ENCODE measurements around the gene ARHGAP18. TPM values are rescaled to one million over a fixed set of nuclear protein-coding genes. Genes with fewer than 3 reads are reported as not detected.
A peak's percentile ranks its signal among the peaks of the same experiment; 100 is the strongest.
"Not testable (repeated sequence)": the region's sequence is repeated elsewhere in the genome, so short reads cannot be mapped to it uniquely, and the experiment has no call there.

Gene ARHGAP18
- total RNA-seq, 1 experiment from 2014 or later = 18.2 TPM

DNA sequence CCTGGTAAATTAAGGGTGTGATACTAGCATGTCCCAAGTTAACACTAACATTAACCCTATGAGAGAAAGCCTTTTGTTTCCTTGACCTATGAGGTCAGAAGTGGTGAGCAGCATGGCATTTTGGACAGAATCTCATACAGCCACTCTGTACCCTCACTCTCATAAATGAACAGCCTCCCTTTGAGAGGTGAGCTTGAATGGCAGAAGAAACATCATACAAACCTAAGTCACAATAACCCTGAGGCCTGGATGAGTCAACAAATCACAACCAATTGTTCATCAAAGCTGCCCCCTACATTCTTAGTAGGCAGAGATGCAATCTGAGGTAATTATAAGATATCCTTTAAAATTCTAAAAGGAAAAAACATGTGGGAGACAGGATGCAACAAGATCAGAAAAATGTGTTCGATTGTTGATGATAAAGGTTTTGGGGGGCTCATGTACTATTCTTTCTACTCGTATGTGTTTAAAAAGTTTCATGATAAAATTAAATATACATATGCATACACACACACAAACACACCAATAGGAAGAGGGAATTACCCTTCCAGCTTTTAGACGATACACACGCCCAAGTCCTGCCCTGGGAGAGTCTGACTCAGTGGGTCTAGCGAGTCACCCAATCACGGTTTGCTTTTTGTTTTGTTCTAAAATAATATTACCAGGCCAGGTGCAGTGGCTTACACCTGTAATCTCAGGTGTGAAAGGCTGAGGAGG, 117.3 kb downstream of the ARHGAP18 start:
- in situ Hi-C loops (cut with HindIII; ENCODE audit: low pct_unique_long_range_greater_than_20kb, low sequenced_read_pairs) = no loop called here
- DNase-seq (ENCODE audit: low read depth, low spot score) = peak; percentile 57

- no peak for DNase-seq (ENCODE audit: low read depth, low spot score)
- in situ Hi-C loops (cut with HindIII; ENCODE audit: low pct_unique_long_range_greater_than_20kb, low sequenced_read_pairs) = no loop called here
Observed at GRCh38 chr6:129590408-129591022, 119.5 kb downstream of the ARHGAP18 start.

DNA sequence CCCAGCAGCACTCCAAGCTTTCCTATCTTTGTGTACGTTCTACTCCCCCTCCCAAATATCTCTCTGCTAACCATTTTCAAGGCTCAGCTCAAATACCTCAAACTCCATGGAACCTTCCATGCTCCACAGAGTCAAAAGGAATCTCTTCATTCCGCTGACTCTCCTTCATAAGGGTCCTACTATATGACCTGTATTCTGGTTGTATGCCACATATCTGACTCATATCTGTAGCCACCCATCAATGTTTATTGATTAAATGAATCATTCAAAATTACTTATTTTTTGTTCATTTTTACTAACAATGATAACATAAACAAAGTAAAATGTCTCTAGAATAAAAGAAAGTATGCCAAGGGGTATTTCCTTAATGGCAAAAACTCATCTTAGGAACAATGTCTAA, 123.2 kb downstream of the ARHGAP18 start:
- in situ Hi-C loops (cut with HindIII; ENCODE audit: low pct_unique_long_range_greater_than_20kb, low sequenced_read_pairs) = no loop called here
- no peak for DNase-seq (ENCODE audit: low read depth, low spot score)

- no peak for DNase-seq (ENCODE audit: low read depth, low spot score)
- in situ Hi-C loops (cut with HindIII; ENCODE audit: low pct_unique_long_range_greater_than_20kb, low sequenced_read_pairs) = no loop called here
Observed at GRCh38 chr6:129583866-129584265, 126.1 kb downstream of the ARHGAP18 start.

- no peak for DNase-seq (ENCODE audit: low read depth, low spot score)
Observed at GRCh38 chr6:129578315-129578714, 131.7 kb downstream of the ARHGAP18 start.

DNA sequence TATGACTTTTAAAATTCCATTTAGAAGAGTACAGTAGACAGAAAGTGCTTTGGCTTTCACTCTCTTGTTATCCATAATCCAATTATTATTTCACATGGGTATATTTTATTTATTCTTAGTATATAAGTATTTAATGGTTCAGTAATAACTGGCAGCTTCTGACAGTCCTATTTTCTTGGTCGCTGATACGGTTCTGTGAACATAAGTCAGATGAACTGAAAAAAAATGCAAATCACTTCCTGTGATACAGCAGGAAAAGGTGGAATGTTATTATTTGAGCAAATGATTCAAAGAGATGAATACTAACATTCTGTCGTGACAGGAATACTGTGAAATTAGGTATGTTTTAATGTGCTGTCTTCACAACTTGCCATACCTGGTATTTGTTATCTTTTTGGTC, 132.3 kb downstream of the ARHGAP18 start:
- in situ Hi-C loops (cut with HindIII; ENCODE audit: low pct_unique_long_range_greater_than_20kb, low sequenced_read_pairs) = no loop called here
- DNase-seq (ENCODE audit: low read depth, low spot score) = no peak

More at GRCh38 chr6:129578315-129578714, 131.7 kb downstream of the ARHGAP18 start:
- in situ Hi-C loops (cut with HindIII; ENCODE audit: low pct_unique_long_range_greater_than_20kb, low sequenced_read_pairs) = no loop called here

DNA sequence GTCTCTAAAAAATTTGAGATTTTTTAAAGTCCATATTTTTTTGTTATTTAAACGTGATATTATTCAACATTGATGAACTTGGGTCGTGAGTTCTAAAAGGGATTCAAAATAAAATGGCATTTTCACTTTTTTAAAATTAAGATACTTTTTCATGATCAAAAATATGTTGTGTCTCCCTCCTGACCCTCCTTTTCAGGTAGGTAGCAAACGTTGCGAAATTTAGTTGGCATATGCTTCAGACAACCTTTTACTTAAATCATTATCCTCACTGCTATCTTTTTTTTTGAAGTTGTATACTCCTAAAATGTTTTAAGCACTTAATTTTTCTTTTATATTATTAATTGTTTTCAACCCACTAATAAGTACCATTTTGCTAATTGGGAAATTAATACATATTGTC, 133.5 kb downstream of the ARHGAP18 start:
- in situ Hi-C loops (cut with HindIII; ENCODE audit: low pct_unique_long_range_greater_than_20kb, low sequenced_read_pairs) = no loop called here

GRCh38 chr6:129575378-129576118, 134.4 kb downstream of the ARHGAP18 start:
- in situ Hi-C loops (cut with HindIII; ENCODE audit: low pct_unique_long_range_greater_than_20kb, low sequenced_read_pairs) = no loop called here
- DNase-seq (ENCODE audit: low read depth, low spot score) = peak; percentile 66

More for the DNA sequence above, 133.5 kb downstream of the ARHGAP18 start:
- DNase-seq (ENCODE audit: low read depth, low spot score) = no peak

- DNase-seq (ENCODE audit: low read depth, low spot score); in situ Hi-C loops (cut with HindIII; ENCODE audit: low pct_unique_long_range_greater_than_20kb, low sequenced_read_pairs): not testable (repeated sequence)
Observed at GRCh38 chr6:129574605-129575004, 135.4 kb downstream of the ARHGAP18 start.

DNA sequence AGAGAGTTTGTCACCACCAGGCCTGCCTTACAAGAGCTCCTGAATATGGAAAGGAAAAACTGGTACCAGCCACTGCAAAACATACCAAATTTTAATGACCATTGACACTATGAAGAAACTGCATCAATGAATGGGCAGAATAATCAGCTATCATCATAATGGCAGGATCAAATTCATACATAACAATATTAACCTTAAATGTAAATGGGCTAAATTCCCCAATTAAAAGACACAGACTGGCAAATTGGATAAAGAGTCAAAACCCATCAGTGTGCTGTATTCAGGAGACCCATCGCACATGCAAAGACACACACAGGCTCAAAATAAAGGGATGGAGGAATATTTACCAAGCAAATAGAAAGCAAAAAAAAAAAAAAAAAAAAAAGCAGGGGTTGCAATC, 139.0 kb downstream of the ARHGAP18 start:
- in situ Hi-C loops (cut with HindIII; ENCODE audit: low pct_unique_long_range_greater_than_20kb, low sequenced_read_pairs); DNase-seq (ENCODE audit: low read depth, low spot score): not testable (repeated sequence)

DNA sequence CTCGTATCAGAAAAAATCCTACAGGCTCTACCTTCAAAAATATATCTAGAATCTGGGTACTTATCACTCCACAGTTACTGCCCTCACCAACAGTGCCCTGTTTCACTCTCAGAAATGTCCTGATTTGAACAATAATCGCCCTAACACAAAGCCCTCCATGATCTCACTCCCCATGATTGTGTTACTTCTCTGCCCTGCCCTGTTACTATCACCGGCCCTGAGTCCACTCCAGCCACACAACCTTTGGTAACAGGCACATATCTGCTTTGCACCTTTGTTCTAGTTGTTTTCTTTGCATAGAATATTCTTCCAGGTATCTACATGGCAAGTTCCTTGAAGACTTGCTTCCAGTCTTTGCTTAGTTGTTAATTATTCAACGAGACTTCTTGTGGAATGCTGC, 142.0 kb downstream of the ARHGAP18 start:
- DNase-seq (ENCODE audit: low read depth, low spot score) = no peak
- in situ Hi-C loops (cut with HindIII; ENCODE audit: low pct_unique_long_range_greater_than_20kb, low sequenced_read_pairs) = no loop called here

DNA sequence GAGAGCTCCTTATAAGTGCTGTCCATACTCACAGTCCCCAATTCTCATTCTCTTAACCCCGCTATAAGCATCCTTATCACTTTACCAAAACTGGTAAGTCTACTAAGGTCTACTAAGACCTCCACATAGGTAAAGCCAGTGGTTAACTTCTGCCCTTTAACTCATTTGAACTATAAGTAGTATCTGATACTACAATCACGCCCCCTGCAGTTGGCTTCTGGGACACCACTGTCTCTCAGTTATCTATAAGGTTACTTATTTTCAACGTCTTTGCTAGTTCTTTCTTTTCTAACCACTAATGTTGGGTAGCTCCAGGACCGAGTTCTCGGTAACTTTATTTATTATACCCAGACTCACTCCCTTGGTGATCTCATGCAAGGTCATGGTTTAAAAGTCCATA, 142.6 kb downstream of the ARHGAP18 start:
- in situ Hi-C loops (cut with HindIII; ENCODE audit: low pct_unique_long_range_greater_than_20kb, low sequenced_read_pairs) = no loop called here
- DNase-seq (ENCODE audit: low read depth, low spot score) = peak; percentile 58

DNA sequence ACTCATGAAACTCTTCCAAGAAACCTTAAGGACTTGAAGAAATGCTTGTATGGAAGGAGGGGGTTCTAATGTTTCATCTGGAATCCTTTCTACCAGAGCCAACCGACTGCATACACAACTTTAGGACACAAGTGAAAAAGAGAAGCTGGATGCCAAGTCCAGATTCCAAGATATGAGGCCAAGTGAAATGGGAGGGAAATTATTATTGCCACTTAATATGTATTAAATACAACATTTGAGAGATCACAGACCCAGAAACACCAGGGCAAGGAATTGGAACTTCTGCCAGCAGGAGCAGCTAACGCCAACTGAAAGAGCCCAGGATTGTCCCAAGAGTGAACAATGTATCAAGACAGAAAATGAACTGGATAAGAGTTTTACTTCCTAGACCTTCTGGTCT, 144.2 kb downstream of the ARHGAP18 start:
- in situ Hi-C loops (cut with HindIII; ENCODE audit: low pct_unique_long_range_greater_than_20kb, low sequenced_read_pairs) = no loop called here
- no peak for DNase-seq (ENCODE audit: low read depth, low spot score)

DNA sequence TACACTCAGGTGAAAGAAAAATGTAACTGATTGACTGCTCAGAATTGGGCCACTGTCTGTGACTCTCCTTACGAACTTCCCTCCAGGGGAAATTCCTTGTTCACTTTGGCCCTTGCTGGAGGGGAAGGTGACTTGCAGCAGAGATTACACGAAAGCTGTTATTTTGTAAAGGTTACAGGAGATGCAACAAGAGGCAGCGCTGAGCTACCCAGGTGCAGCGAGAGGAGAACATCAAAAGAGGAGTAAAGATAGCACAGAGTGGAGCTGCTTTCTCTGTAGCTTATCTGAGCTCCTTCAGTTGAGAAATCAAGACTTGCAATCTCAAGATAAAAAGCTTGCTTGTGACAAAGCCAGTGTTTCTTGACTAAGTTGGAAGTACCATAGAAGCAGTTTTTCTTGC, 144.6 kb downstream of the ARHGAP18 start:
- in situ Hi-C loops (cut with HindIII; ENCODE audit: low pct_unique_long_range_greater_than_20kb, low sequenced_read_pairs) = no loop called here

DNA sequence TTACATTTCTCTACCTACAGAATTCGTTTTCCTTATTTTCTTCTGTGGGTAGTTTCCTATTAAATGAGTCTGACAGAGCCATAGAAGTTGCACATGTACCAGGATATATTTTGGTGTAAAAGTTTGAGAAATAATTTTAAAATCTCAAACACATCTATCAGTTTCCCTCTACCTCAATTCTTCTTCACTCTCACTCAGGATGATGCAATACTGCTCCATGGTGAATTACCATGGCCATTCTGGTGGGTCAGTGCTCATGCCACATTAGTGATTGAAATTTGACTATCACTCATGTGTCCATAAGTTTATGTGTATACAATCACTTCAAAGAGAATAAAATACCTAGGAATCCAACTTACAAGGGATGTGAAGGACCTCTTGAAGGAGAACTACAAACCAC, 151.7 kb downstream of the ARHGAP18 start:
- in situ Hi-C loops (cut with HindIII; ENCODE audit: low pct_unique_long_range_greater_than_20kb, low sequenced_read_pairs) = no loop called here

More for the DNA sequence above, 144.6 kb downstream of the ARHGAP18 start:
- no peak for DNase-seq (ENCODE audit: low read depth, low spot score)

GRCh38 chr6:129555206-129555832, 154.7 kb downstream of the ARHGAP18 start:
- in situ Hi-C loops (cut with HindIII; ENCODE audit: low pct_unique_long_range_greater_than_20kb, low sequenced_read_pairs) = no loop called here
- DNase-seq (ENCODE audit: low read depth, low spot score) = no peak

More for the DNA sequence above, 151.7 kb downstream of the ARHGAP18 start:
- no peak for DNase-seq (ENCODE audit: low read depth, low spot score)

GRCh38 chr6:129552413-129552812, 157.6 kb downstream of the ARHGAP18 start:
- in situ Hi-C loops (cut with HindIII; ENCODE audit: low pct_unique_long_range_greater_than_20kb, low sequenced_read_pairs) = no loop called here
- DNase-seq (ENCODE audit: low read depth, low spot score) = peak; percentile 26

DNA sequence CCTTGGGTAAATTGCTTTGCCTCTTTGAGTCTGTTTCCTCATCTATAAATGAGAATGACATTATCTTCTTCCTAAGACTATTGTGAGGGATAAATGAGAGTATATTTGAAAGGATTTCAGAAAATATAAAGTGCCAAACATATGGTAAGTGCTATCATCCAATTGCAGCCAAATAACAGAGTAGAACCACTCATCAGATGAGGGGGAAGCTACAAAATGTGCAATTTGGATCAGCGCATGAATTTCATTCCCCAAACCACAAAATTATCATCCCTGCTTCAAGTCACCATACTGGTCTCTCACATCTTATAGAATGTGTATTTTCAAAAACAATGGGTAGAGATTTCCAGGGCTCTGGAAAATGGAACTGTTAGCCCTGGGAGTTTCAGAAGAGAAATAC, 158.5 kb downstream of the ARHGAP18 start:
- no peak for DNase-seq (ENCODE audit: low read depth, low spot score)

More for the DNA sequence above, 158.5 kb downstream of the ARHGAP18 start:
- in situ Hi-C loops (cut with HindIII; ENCODE audit: low pct_unique_long_range_greater_than_20kb, low sequenced_read_pairs) = no loop called here
